ENCODE measurements around the gene KRT12. TPM values are rescaled to one million over a fixed set of nuclear protein-coding genes. Genes with fewer than 3 reads are reported as not detected.

The KRT12 gene
- polyA plus RNA-seq, 1 donor, result 0.16 TPM

GRCh38 chr17:40884708-40885512, 17.9 kb upstream of the KRT12 start, which contains the start of gene KRT20:
KRT20 (minus strand) TSS chr17:40885242; CDS start chr17:40885185, 57 bp downstream.
- H3K27ac ChIP-seq (ENCODE audit: low read length), result peak within 1 kb of the TSS; percentile 87
- peak within 1 kb of the TSS; percentile 7 for H3K4me3 ChIP-seq (ENCODE audit: low read length)
- peaks cover 42% of the 10 kb centered on the region for H3K4me1 ChIP-seq (ENCODE audit: control insufficient read depth, insufficient read depth, low read length)
- no peaks in the 10 kb centered on the region for H3K36me3 ChIP-seq (ENCODE audit: control insufficient read depth, insufficient read depth, low read length)
- DNase-seq, result peak in 1 of 2 donors; percentile 60
- WGBS (ENCODE audit: insufficient coverage, low lambda C conversion rate), result 82% methylated on average over 2 of the region's 23 CpGs
- H3K9me3 ChIP-seq (ENCODE audit: control insufficient read depth, low read depth, low read length), result no peaks in the 10 kb centered on the region
- no peaks in the 10 kb centered on the region for H3K27me3 ChIP-seq (ENCODE audit: control insufficient read depth, insufficient read depth, low read length)

DNA sequence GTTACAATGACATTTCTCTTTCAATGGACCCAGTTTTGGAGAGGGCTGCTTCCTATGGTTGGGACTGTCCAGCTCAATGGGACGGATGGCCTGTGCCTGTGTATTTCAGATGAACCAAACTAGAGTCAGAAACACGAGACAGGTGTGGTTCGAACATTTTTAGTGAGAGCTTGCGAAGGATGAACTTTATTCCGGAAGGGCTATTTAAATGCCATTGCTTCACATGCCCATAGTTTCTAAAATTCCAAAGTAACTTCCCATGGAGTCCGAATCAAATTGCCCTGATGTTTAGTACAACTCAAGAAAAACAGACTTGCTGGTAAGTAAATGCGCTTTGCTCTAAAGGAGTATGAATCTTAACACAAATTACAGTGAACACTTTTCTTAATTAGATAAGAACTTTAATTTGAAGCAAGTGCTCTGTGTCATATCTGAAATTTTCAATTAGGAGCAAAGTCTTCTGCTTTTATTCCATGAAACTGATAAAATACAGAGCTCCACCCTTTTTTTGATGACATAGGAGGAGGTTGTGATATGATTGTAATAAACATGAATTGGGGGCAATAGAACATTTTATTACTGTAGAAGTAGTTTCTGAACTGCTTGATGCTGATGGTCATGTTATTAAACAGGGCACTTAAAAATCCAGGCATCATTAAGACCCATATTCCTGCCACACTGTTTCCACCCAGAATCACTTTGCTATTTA, 16.8 kb upstream of the KRT12 start:
- H3K9me3 ChIP-seq (ENCODE audit: control insufficient read depth, low read depth, low read length), result no peaks in the 10 kb centered on the region
- peaks cover 42% of the 10 kb centered on the region for H3K4me1 ChIP-seq (ENCODE audit: control insufficient read depth, insufficient read depth, low read length)
- no peaks in the 10 kb centered on the region for H3K36me3 ChIP-seq (ENCODE audit: control insufficient read depth, insufficient read depth, low read length)
- no peaks in the 10 kb centered on the region for H3K27me3 ChIP-seq (ENCODE audit: control insufficient read depth, insufficient read depth, low read length)
- peak; percentile 70 to 92 for DNase-seq
- H3K27ac ChIP-seq (ENCODE audit: low read length), result peak overlapping the region; percentile 87
- H3K4me3 ChIP-seq (ENCODE audit: low read length), result peak overlapping the region; percentile 10
- WGBS (ENCODE audit: insufficient coverage, low lambda C conversion rate), result 60% methylated on average over 1 of the region's 7 CpGs

- no peak for DNase-seq
- H3K4me1 ChIP-seq (ENCODE audit: control insufficient read depth, insufficient read depth, low read length), result peaks cover 42% of the 10 kb centered on the region
- H3K36me3 ChIP-seq (ENCODE audit: control insufficient read depth, insufficient read depth, low read length), result no peaks in the 10 kb centered on the region
- H3K27ac ChIP-seq (ENCODE audit: low read length), result peak overlapping the region; percentile 87
- no CpG with 5 or more reads among the region's 1 CpG for WGBS (ENCODE audit: insufficient coverage, low lambda C conversion rate)
- H3K9me3 ChIP-seq (ENCODE audit: control insufficient read depth, low read depth, low read length), result no peaks in the 10 kb centered on the region
- H3K4me3 ChIP-seq (ENCODE audit: low read length), result peak overlapping the region; percentile 10
- no peaks in the 10 kb centered on the region for H3K27me3 ChIP-seq (ENCODE audit: control insufficient read depth, insufficient read depth, low read length)
These were observed 16.0 kb upstream of the KRT12 start for GRCh38 chr17:40883031-40883430.

DNA sequence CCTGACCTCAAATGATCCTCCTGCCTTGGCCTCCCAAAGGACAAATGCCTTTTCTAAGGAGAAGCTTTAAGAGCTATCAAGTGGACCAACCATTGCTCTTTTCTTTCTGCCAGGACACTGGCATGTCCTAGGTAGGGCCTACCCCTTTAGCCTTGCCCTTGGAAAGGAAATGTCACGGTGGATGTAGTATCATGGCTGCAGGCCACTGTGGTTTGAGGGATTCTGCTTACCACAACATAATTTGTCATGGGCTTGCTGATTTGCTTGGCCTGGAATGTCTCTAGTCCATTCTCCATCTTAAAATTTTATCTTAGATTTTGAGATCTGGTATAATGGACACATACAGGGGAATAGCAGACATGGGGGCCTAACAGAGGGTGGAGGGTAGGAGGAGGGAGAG, 12.0 kb upstream of the KRT12 start:
- DNase-seq, result no peak
- Histone ChIP-seq H3K9me3 (ENCODE audit: control insufficient read depth, low read depth, low read length) (no peaks in the 10 kb centered on the region), H3K36me3 (ENCODE audit: control insufficient read depth, insufficient read depth, low read length) (no peaks in the 10 kb centered on the region), H3K27ac (ENCODE audit: low read length) (no peak overlapping the region), H3K4me1 (ENCODE audit: control insufficient read depth, insufficient read depth, low read length) (peaks cover 22% of the 10 kb centered on the region), H3K27me3 (ENCODE audit: control insufficient read depth, insufficient read depth, low read length) (no peaks in the 10 kb centered on the region), H3K4me3 (ENCODE audit: low read length) (no peak overlapping the region)
- no CpG with 5 or more reads among the region's 1 CpG for WGBS (ENCODE audit: insufficient coverage, low lambda C conversion rate)

DNA sequence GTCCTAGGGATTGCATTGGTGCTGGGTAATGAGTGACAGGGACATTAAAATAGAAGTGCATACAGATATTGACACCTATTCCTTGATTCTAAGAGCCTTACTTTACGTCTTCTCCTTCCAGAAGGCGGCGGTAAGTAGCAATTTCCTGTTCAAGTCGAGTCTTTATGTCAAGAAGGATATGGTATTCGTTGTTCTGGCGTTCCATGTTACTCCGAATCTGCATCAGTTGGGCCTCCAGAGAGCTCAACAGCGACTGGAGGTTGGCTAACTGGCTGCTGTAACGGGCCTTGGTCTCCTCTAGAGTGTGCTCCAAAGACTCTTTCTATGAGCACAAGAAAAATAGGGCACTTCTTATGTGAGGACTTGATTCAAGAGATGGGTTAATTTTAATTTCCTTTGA, 11.0 kb upstream of the KRT12 start:
- no peak overlapping the region for H3K4me3 ChIP-seq (ENCODE audit: low read length)
- peaks cover 17% of the 10 kb centered on the region for H3K4me1 ChIP-seq (ENCODE audit: control insufficient read depth, insufficient read depth, low read length)
- no peaks in the 10 kb centered on the region for H3K9me3 ChIP-seq (ENCODE audit: control insufficient read depth, low read depth, low read length)
- 97% methylated on average over 4 of the region's 9 CpGs for WGBS (ENCODE audit: insufficient coverage, low lambda C conversion rate)
- H3K27me3 ChIP-seq (ENCODE audit: control insufficient read depth, insufficient read depth, low read length), result no peaks in the 10 kb centered on the region
- no peak overlapping the region for H3K27ac ChIP-seq (ENCODE audit: low read length)
- H3K36me3 ChIP-seq (ENCODE audit: control insufficient read depth, insufficient read depth, low read length), result no peaks in the 10 kb centered on the region
- no peak for DNase-seq

GRCh38 chr17:40873801-40874200, 6.8 kb upstream of the KRT12 start:
- H3K36me3 ChIP-seq (ENCODE audit: control insufficient read depth, insufficient read depth, low read length), result no peaks in the 10 kb centered on the region
- WGBS (ENCODE audit: insufficient coverage, low lambda C conversion rate), result 90% methylated on average over 1 of the region's 1 CpG
- no peak overlapping the region for H3K4me3 ChIP-seq (ENCODE audit: low read length)
- no peaks in the 10 kb centered on the region for H3K9me3 ChIP-seq (ENCODE audit: control insufficient read depth, low read depth, low read length)
- H3K27ac ChIP-seq (ENCODE audit: low read length), result no peak overlapping the region
- H3K4me1 ChIP-seq (ENCODE audit: control insufficient read depth, insufficient read depth, low read length), result no peaks in the 10 kb centered on the region
- no peaks in the 10 kb centered on the region for H3K27me3 ChIP-seq (ENCODE audit: control insufficient read depth, insufficient read depth, low read length)
- DNase-seq, result no peak

DNA sequence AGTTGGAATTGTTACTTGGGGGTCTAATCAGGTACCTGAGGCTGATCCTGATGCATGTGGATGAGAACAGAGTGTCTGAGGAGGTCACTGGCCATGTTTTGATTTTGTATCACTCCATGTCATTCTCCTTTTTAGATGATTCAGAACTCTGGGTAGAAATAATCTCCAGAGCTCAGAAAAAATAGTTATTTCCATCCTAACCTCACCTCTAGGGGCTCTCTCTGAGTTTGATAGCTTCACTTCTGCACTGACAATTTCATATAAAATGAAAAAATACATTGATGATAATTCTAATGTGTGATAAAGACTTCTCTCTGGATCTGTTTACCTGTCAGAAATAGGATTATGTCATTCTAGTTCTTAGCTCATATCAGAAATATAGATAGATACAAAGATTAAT, 6.2 kb upstream of the KRT12 start:
- DNase-seq, result no peak
- H3K9me3 ChIP-seq (ENCODE audit: control insufficient read depth, low read depth, low read length), result no peaks in the 10 kb centered on the region
- H3K27me3 ChIP-seq (ENCODE audit: control insufficient read depth, insufficient read depth, low read length), result no peaks in the 10 kb centered on the region
- H3K36me3 ChIP-seq (ENCODE audit: control insufficient read depth, insufficient read depth, low read length), result no peaks in the 10 kb centered on the region
- no peak overlapping the region for H3K4me3 ChIP-seq (ENCODE audit: low read length)
- H3K4me1 ChIP-seq (ENCODE audit: control insufficient read depth, insufficient read depth, low read length), result no peaks in the 10 kb centered on the region
- H3K27ac ChIP-seq (ENCODE audit: low read length), result no peak overlapping the region

GRCh38 chr17:40872416-40872815, 5.4 kb upstream of the KRT12 start:
- DNase-seq, result no peak
- Histone ChIP-seq H3K4me3 (ENCODE audit: low read length) (no peak overlapping the region), H3K27me3 (ENCODE audit: control insufficient read depth, insufficient read depth, low read length) (no peaks in the 10 kb centered on the region), H3K4me1 (ENCODE audit: control insufficient read depth, insufficient read depth, low read length) (no peaks in the 10 kb centered on the region), H3K9me3 (ENCODE audit: control insufficient read depth, low read depth, low read length) (no peaks in the 10 kb centered on the region), H3K36me3 (ENCODE audit: control insufficient read depth, insufficient read depth, low read length) (no peaks in the 10 kb centered on the region), H3K27ac (ENCODE audit: low read length) (no peak overlapping the region)

DNA sequence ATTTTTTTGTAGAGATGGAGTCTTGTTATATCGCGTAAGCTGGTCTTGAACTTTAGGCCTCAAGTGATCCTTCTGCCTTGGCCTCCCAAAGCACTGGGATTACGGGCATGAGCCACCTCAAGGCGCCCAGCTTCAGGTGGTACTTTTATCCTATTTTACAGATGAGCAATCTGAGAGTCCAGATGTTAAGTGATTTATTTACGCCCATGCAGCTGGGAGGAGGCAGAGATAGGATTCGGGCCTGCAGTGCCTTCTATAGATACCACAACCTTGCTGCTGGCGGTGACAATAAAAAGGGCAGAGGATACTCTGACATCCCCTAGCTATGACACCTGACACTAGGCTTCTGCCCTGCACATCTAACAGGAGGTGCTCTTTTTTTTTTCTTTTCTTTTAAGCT, 4.3 kb upstream of the KRT12 start:
- DNase-seq, result no peak
- H3K4me3 ChIP-seq (ENCODE audit: low read length), result no peak overlapping the region
- no peaks in the 10 kb centered on the region for H3K27me3 ChIP-seq (ENCODE audit: control insufficient read depth, insufficient read depth, low read length)
- H3K9me3 ChIP-seq (ENCODE audit: control insufficient read depth, low read depth, low read length), result no peaks in the 10 kb centered on the region
- no peaks in the 10 kb centered on the region for H3K36me3 ChIP-seq (ENCODE audit: control insufficient read depth, insufficient read depth, low read length)
- H3K27ac ChIP-seq (ENCODE audit: low read length), result no peak overlapping the region
- H3K4me1 ChIP-seq (ENCODE audit: control insufficient read depth, insufficient read depth, low read length), result no peaks in the 10 kb centered on the region
- no CpG with 5 or more reads among the region's 7 CpGs for WGBS (ENCODE audit: insufficient coverage, low lambda C conversion rate)

- DNase-seq, result no peak
- Histone ChIP-seq H3K27ac (ENCODE audit: low read length) (no peak overlapping the region), H3K9me3 (ENCODE audit: control insufficient read depth, low read depth, low read length) (no peaks in the 10 kb centered on the region), H3K4me3 (ENCODE audit: low read length) (no peak overlapping the region), H3K27me3 (ENCODE audit: control insufficient read depth, insufficient read depth, low read length) (no peaks in the 10 kb centered on the region), H3K36me3 (ENCODE audit: control insufficient read depth, insufficient read depth, low read length) (no peaks in the 10 kb centered on the region), H3K4me1 (ENCODE audit: control insufficient read depth, insufficient read depth, low read length) (no peaks in the 10 kb centered on the region)
- WGBS (ENCODE audit: insufficient coverage, low lambda C conversion rate), result 89% methylated on average over 1 of the region's 4 CpGs
These were observed 3.1 kb upstream of the KRT12 start for GRCh38 chr17:40870136-40870535.
